Keratinocyte (primary cell): Measurements from ENCODE around the gene CAND2.

Experiments
- EZH2 ChIP-seq: IDR thresholded peaks from one replicate; pipeline ENCODE4 v1.6.1; 2012; ENCODE audit warnings: inconsistent platforms, mild to moderate bottlenecking, low read length, moderate library complexity
- TF ChIP-seq, protein P1 (sequence below), 3 experiments: IDR thresholded peaks in 1 of 3; conservative IDR thresholded peaks in 1 of 3; optimal IDR thresholded peaks in 1 of 3; 2 replicates in 2 of 3; 3 replicates in 1 of 3; pipeline versions ENCODE3 to v1.5.1; 2011; ENCODE audit warnings: low read length in 3 of 3, mild to moderate bottlenecking in 3 of 3, moderate library complexity in 2 of 3, control low read depth in 1 of 3, inconsistent platforms in 1 of 3; ENCODE audit not compliant: insufficient read depth in 2 of 3; ENCODE audit errors: extremely low read depth in 1 of 3

DNA sequence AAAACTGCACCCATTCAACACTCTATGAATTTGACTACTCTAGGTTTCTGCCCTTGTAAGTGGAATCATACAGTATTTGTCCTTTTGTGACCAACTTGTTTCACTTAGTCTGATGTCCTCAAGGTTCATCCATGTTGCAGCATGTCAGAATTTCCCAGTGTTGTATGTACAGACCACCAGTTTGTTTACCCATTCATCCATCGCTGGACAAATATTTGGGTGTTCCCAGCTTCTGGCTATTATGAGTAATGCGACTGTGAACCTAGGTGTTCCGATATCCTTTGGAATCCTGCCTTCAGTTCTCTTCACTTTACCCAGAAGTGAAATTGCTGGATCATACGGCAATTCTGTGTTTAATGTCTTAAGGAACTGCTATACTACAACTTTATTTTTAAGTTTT lies 32.3 kb downstream of the CAND2 start:
- TF ChIP-seq, protein P1, sequence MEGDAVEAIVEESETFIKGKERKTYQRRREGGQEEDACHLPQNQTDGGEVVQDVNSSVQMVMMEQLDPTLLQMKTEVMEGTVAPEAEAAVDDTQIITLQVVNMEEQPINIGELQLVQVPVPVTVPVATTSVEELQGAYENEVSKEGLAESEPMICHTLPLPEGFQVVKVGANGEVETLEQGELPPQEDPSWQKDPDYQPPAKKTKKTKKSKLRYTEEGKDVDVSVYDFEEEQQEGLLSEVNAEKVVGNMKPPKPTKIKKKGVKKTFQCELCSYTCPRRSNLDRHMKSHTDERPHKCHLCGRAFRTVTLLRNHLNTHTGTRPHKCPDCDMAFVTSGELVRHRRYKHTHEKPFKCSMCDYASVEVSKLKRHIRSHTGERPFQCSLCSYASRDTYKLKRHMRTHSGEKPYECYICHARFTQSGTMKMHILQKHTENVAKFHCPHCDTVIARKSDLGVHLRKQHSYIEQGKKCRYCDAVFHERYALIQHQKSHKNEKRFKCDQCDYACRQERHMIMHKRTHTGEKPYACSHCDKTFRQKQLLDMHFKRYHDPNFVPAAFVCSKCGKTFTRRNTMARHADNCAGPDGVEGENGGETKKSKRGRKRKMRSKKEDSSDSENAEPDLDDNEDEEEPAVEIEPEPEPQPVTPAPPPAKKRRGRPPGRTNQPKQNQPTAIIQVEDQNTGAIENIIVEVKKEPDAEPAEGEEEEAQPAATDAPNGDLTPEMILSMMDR (optimal IDR thresholded peaks at IDR 0.05 in 1 of 3, IDR thresholded peaks at IDR 0.05 in 1 of 3, conservative IDR thresholded peaks at IDR 0.05 in 1 of 3; ENCODE audit: extremely low read depth in 1 of 3, insufficient read depth in 2 of 3, low read length in 3 of 3) = no peak
- TF ChIP-seq EZH2 = no peak
